PC-3 (cell line): ENCODE data around the gene SLIT1.

Source experiments
- CTCF ChIP-seq: fragments of 300-600 bp; sonication (generic); conservative IDR thresholded peaks from 2 replicates; pipeline ENCODE4 v1.5.1; 2017; ENCODE audit warnings: antibody characterized with exemption, low read depth, mild to moderate bottlenecking, low read length
- EZH2 ChIP-seq: fragments of 300-600 bp; sonication (generic); IDR thresholded peaks from one replicate; pipeline ENCODE4 v1.6.1; 2017; ENCODE audit warnings: antibody characterized with exemption, mild to moderate bottlenecking, low read length; ENCODE audit not compliant: unreplicated experiment

GRCh38 chr10:97207131-97207530 lies 21.4 kb upstream of the SLIT1 start:
- TF ChIP-seq CTCF (no peak), EZH2 (no peak)
